GM18909 (cell line): ENCODE data around the gene FBXO38.
"Not testable (repeated sequence)": the region's sequence is repeated elsewhere in the genome, so short reads cannot be mapped to it uniquely, and the experiment has no call there.

Source experiments
- ATAC-seq: cut with Tn5 transposase; IDR thresholded peaks from one replicate; pipeline ENCODE4 v1.9.1; 2021; ENCODE audit warnings: mild to moderate bottlenecking; ENCODE audit not compliant: unreplicated experiment, poor library complexity

The FBXO38 gene

GRCh38 chr5:148468746-148469145 lies 85.0 kb downstream of the FBXO38 start:
- not testable (repeated sequence) for ATAC-seq

- ATAC-seq: no peak
These were observed 85.8 kb downstream of the FBXO38 start for GRCh38 chr5:148469501-148469935.

- ATAC-seq: no peak
These were observed 87.6 kb downstream of the FBXO38 start for GRCh38 chr5:148471379-148471778.

DNA sequence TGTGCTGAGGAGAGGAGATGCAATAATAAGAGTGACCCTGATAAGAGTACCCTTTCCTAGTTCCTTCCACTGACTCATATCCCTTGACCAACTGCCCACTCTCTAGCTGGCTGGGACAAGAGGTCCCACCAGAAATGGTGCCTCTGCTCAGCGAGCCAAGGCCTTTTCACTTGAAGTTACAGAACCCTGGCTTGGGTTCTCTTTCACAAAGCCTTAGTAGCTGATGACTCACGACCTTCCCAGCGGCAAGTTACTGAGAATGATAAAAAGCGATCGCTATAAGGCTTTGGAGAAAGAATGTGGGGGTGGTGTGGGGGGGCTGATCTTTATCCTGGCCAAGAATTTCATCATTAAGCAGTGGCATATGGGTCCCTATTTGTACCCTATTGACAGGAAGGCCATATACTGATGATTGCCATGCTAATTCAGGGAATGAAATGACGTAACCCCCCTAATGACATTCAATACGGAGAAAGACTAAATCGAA lies 90.3 kb downstream of the FBXO38 start:
- ATAC-seq: no peak

- no peak for ATAC-seq
These were observed 92.5 kb downstream of the FBXO38 start for GRCh38 chr5:148476302-148476701.

DNA sequence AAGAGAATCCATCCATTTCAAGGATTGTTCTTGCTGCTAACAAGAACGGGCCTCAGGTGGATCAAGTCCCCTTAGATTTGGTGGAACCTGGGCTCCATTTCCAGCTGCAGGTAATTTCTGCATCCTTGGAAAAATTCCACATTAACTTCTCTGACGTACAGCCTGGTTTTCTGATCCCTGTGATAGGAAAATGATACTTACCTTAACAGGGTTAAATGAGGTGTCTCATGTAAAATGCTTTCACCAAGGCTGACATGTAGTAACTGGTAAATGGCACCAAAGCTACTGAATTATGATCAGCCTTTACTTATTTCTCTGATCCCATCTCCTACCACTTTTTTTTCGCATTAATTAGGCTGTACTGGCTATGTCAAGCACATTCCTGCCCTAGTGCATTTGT lies 93.7 kb downstream of the FBXO38 start:
- no peak for ATAC-seq

GRCh38 chr5:148482196-148482595 lies 98.4 kb downstream of the FBXO38 start:
- ATAC-seq: no peak

- peak; percentile 89 for ATAC-seq
These were observed 99.1 kb downstream of the FBXO38 start for GRCh38 chr5:148482697-148483462.

- no peak for ATAC-seq
These were observed 100.0 kb downstream of the FBXO38 start for GRCh38 chr5:148483750-148484149.

GRCh38 chr5:148484651-148485050 lies 100.9 kb downstream of the FBXO38 start:
- ATAC-seq: no peak

- ATAC-seq: no peak
These were observed 102.7 kb downstream of the FBXO38 start for GRCh38 chr5:148486456-148486855.

DNA sequence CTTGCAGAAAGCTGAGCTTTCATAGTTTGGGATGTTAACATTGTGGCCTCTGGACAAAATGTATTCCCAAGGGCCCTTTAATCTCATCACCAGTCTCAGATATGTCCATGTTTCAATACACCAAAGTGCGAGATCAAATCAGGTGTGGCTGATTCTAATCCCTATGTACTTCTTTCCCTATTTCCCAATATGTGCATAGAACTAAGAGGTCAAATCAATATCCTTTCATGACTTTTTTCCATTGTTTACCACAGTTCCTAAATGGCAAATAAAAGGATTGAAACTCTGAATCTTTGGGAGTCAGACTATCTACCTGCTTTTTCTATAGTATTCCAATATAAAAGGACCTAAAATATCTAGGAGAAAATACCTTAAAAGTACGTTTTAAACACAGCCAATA lies 105.0 kb downstream of the FBXO38 start:
- no peak for ATAC-seq

DNA sequence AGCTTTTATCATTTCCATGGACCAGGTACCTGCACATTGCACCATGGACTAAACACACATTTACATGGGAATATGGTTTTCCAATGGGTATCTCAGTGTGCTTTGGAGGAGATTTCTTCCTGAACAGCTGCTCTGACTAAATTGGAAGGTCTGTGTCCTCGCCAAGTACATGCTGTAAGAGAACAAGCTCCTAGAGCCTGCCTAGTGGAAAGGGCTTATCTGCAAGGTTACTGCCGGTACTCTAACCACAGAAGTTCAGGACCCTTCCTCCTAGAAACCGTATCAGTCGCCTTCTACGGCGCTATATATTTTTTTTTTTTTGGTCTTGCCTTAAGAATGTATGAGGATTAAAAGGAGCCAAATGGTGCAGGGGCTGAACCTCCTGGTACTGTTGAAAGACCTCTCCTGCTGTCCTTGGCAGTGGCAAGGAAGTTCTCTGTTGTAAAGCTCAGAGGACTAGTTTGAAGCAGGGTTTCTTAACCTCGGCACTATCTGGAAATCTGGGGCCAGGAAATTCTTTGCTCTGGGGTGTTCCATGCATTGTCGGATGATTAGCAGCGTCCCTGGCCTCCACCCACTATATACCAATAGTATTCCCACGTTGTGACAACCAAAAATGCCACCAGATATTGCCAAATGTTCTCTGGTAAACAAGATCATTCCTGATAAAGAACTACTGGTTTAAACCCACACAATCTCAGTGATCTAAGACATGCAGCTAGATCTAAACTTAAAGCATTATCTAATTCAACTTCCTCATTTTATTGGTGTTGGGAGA lies 107.4 kb downstream of the FBXO38 start:
- no peak for ATAC-seq

DNA sequence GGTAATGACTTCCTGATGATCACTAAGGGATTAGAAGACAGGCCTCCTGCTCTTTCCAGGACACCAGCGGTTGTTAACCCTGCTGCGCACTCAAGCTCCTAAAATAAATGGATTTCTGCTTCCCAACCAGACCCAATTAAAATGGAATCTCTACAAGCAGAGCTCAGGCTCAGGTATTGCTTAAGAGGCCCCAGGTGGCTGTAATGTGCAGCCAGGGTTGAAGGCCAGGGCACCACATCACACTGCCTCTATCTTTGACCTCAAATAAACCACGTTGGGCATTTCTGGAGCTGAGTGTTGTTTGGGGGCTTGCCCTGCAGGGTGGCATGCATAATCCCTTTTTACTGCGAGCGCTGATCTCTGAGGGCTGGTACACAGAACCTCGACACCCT lies 108.0 kb downstream of the FBXO38 start:
- ATAC-seq: no peak

GRCh38 chr5:148492351-148492750 lies 108.6 kb downstream of the FBXO38 start:
- no peak for ATAC-seq
